MG63 (cell line): ENCODE measurements around the gene SLC25A23. TPM values are rescaled to one million over a fixed set of nuclear protein-coding genes. Genes with fewer than 3 reads are reported as not detected.
A peak's percentile ranks its signal among the peaks of the same experiment; 100 is the strongest.
"Not testable (repeated sequence)": the region's sequence is repeated elsewhere in the genome, so short reads cannot be mapped to it uniquely, and the experiment has no call there.

Experiments
- DNase-seq: peaks from one replicate; pipeline ENCODE4 v3.0.0-alpha.2; 2020
- H3K27me3 ChIP-seq: fragments of 250-450 bp; sonication (Bioruptor Pico); 2 replicates; pipeline ENCODE4 v1.5.1; 2020; ENCODE audit warnings: mild to moderate bottlenecking, moderate library complexity
- H3K36me3 ChIP-seq: fragments of 250-450 bp; sonication (Bioruptor Pico); 2 replicates; pipeline ENCODE4 v1.5.1; 2020; ENCODE audit warnings: mild to moderate bottlenecking, moderate library complexity
- H3K4me3 ChIP-seq: fragments of 250-450 bp; sonication (Bioruptor Pico); 2 replicates; pipeline ENCODE4 v1.5.1; 2020; ENCODE audit warnings: mild to moderate bottlenecking, moderate library complexity
- H3K9me3 ChIP-seq: fragments of 250-450 bp; sonication (Bioruptor Pico); 2 replicates; pipeline ENCODE4 v1.5.1; 2020; ENCODE audit warnings: mild to moderate bottlenecking, moderate library complexity
- total RNA-seq: library from RNA; depleted of rRNA; stranded (reverse); fragments of >200 nt; shearing (Covaris generic); gene quantifications from 2 replicates; pipeline ENCODE4 v1.2.3, GENCODE V29; 2014; ENCODE audit warnings: low replicate concordance

Gene SLC25A23
- total RNA-seq, 1 experiment from 2014 or later = 8.5 TPM

DNA sequence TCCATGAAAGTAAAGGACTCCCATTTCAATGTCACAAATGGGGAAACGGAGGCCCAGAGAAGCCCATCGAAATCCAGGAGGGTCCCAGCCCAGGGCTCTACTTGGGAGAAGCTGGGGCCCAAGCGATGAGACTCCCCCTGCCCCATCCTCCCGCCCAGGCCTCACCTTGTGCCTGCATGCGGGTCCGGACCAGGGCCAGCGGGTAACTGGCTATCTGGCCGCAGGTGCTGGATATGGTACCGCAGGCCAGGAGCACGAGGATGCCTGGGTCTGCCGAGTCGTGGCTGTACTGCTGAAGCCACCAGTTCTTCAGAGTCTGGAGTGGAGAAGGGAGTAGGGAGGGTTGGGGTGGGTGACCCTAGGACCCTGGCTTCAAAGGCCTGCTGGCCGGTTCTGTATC, 15.6 kb downstream of the SLC25A23 start:
- Histone ChIP-seq H3K27me3 (no peaks in the 10 kb centered on the region), H3K9me3 (no peaks in the 10 kb centered on the region), H3K36me3 (no peaks in the 10 kb centered on the region), H3K4me3 (no peak overlapping the region)
- DNase-seq = no peak

DNA sequence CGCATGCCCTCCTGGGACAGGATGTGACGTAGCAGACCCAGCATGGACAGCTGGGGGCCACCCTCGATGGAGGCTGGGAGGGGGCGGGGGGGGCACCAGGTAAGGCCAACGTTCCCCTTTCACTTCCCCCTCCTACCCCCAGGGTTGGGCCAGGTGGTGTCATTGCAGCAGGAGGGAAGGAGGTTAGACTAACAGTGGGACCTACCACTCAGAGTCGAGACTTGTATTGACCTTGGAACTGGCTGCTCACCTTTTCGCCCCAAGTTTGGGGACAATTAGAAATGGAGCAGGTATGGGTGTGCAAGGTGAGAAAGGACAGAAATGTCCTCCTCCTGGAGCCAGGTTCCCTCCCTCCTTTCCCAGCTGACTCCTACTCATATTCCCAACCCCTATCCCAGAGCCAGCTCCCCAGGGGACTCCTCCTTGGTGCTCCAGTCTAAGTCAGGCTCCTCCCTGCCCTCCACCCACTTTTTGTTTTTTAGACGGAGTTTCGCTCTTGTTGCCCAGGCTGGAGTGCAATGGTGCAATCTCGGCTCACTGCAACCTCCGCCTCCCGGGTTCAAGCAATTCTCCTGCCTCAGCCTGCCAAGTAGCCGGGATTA, 17.4 kb downstream of the SLC25A23 start:
- DNase-seq = no peak
- Histone ChIP-seq H3K27me3 (no peaks in the 10 kb centered on the region), H3K4me3 (no peak overlapping the region), H3K36me3 (no peaks in the 10 kb centered on the region), H3K9me3 (no peaks in the 10 kb centered on the region)

DNA sequence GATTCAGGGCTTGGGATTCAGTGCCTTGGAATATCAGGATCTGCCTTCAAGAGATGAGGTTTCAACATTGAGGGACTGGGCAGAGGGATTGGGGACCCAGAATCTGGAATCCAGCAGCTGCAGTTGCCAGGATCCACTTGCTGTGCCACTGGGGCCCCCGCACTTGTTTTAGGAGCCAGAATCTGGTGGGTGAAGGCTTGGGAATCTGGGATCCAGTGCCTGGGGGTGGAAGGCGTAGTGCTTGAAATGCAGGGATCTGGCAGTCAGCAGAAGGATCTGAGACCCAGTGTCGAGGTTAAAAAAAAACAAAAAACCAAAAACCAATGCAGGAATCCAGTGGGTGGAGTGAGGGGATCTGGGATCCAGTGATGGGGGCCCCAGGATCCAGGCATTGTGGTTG, 18.7 kb downstream of the SLC25A23 start:
- DNase-seq = no peak
- Histone ChIP-seq H3K4me3 (no peak overlapping the region), H3K36me3 (no peaks in the 10 kb centered on the region), H3K27me3 (no peaks in the 10 kb centered on the region), H3K9me3 (no peaks in the 10 kb centered on the region)

DNA sequence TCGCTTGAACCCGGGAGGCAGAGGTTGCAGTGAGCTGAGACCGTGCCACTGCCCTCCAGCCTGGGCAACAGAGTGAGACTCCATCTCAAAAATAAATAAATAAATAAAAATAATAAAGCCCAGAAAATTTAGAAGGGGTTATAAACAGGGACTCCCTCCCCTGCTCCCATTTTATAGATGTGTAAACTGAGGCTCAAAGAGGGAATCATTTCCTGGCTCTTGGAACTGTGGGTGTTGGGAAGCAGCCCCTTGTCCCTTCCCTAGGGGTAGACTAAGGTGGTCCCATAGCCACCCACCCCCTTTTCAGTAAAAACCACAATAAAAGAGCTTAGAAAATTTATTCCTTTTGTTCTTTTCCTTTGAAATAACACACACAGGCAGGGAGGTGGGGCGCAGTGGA, 19.8 kb downstream of the SLC25A23 start:
- DNase-seq = no peak
- Histone ChIP-seq H3K27me3 (no peaks in the 10 kb centered on the region), H3K36me3 (no peaks in the 10 kb centered on the region), H3K4me3 (no peak overlapping the region), H3K9me3 (no peaks in the 10 kb centered on the region)

DNA sequence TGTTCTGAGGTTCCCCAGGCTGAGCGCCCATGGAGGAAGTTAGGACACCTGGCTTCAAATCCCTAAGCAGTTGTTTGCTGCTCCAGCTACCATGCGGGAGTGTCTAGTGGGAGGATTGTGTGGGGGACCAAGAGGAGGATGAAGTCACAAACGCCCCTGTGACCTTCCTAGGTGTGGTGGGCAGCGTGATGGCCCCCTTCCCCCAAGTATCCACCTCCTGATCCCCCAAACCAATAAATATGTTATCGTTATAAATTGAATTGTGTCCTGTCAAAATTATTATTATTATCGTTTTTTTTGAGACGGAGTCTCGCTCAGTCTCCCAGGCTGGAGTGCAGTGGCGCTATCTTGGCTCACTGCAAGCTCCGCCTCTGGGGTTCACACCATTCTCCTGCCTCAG, 25.9 kb downstream of the SLC25A23 start, which contains the start of gene SLC25A41:
SLC25A41 (minus strand) TSS at position 101 of the 400 bp plus-strand sequence; CDS start at position 31, 70 bp downstream.
- no peaks in the 10 kb centered on the region for H3K27me3 ChIP-seq
- H3K4me3 ChIP-seq = no peak within 1 kb of the TSS
- no peak for DNase-seq
- H3K9me3 ChIP-seq = no peaks in the 10 kb centered on the region
- no peaks in the 10 kb centered on the region for H3K36me3 ChIP-seq

DNA sequence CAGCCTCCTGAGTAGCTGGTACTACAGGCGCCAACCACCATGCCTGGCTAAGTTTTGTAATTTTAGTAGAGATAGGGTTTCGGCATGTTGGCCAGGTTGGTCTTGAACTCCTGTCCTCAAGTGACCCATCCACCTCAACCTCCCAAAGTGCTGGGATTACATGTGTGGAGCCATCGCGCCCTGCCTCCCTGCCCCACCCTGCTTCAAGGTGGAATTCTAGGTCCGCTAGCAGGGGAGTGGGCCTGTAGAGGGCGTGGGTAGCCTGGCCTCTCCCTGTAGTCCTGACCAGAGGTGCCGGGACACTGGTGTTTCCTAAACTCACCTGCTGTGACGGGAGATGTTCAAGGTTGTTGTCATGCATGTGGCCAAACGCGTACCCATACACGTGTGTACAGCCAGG, 26.4 kb downstream of the SLC25A23 start:
- DNase-seq = no peak
- no peaks in the 10 kb centered on the region for H3K9me3 ChIP-seq
- no peaks in the 10 kb centered on the region for H3K36me3 ChIP-seq
- H3K4me3 ChIP-seq = no peak overlapping the region
- H3K27me3 ChIP-seq = no peaks in the 10 kb centered on the region

DNA sequence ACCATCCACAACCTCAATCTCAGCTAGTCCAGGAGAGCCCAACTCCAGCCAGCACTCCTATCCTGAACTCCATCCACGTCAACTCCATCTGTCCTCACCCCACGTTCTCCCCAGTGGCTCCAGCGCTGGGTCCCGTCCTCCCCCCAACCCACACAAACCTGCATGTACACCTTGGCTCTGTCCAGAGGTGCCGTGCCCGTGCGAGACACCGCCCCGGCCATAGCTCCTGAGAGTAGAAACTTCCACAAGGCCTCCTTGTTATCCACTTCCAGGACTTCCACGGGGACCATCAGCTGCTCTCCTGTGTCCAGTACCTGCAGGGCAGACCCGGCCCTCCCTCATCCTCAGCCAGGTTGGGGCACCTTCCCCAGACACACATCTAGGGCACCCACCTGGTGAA, 27.7 kb downstream of the SLC25A23 start:
- DNase-seq = no peak
- Histone ChIP-seq H3K4me3 (no peak overlapping the region), H3K9me3 (no peaks in the 10 kb centered on the region), H3K36me3 (no peaks in the 10 kb centered on the region), H3K27me3 (no peaks in the 10 kb centered on the region)

DNA sequence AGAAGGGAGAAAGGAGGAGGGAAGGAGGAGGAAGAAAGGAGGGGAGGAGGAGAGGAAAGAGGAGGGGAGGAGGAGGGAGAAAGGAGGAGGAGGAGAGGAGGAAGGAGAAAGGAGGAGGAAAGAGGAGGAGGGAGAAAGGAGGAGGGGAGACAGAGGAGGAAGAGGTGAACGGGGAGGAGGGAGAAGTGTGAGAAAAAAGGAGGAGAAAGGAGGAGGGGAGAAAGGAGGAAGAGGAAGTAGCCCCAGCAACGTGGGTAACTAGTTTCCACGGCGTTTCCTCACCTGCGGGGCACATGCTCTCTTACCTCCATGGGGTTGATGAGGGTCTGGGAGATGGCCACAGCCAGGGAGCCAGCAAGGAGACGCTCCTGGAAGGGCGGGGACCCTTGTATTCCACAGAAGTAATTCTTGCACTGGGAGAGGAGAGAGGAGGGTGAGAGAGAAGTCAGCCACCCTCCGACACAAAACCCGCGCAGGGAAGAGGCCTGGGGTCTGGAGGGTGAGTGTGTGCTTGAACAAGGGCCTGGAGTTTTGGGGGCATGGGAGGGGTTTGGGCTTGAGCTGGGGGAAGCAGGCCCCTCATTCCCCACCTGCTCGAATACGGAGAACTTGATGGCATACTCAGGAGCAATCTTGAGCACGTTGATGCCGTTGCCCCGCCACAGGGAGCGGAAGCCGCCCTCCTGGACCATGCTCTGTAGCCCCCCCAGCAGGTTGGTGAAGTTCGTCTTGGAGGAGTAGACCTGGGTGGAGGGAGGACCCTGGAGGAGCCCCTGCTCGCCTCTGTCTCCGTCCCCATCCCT, 30.0 kb downstream of the SLC25A23 start:
- no peaks in the 10 kb centered on the region for H3K27me3 ChIP-seq
- no peak for DNase-seq
- H3K9me3 ChIP-seq = 0 out of 2 replicates have a peak, but pooled peaks cover 3% of the 10 kb centered on the region
- H3K4me3 ChIP-seq = no peak overlapping the region
- no peaks in the 10 kb centered on the region for H3K36me3 ChIP-seq

DNA sequence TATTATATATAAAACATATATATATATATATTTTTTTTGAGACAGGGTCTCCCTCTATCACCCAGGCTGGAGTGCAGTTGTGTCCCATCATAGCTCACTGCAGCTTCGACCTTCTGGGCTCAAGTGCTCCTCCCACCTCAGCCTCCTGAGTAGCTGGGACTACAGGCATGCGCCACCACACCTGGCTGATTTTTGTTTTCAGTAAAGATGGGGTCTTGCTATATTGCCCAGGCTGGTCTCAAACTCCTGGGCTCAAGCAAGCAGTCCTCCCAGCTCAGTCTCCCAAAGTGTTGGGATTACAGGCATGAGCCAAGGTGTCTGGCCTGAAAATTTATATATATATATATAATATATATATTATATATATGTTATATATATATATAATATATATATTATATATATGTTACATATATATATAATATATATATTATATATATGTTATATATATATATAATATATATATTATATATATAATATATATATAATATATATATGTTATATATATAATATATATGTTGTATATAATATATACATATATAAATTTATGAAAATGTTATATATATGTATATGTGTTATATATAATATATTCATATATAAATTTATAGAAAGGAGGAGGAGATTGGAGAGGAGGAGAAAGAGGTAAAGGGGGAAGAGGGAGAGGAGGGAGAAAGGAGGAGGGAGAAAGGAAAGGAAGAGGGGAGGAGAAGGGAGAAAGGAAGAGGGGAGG, 30.7 kb downstream of the SLC25A23 start:
- H3K27me3 ChIP-seq, H3K36me3 ChIP-seq, H3K9me3 ChIP-seq, H3K4me3 ChIP-seq, DNase-seq: not testable (repeated sequence)

DNA sequence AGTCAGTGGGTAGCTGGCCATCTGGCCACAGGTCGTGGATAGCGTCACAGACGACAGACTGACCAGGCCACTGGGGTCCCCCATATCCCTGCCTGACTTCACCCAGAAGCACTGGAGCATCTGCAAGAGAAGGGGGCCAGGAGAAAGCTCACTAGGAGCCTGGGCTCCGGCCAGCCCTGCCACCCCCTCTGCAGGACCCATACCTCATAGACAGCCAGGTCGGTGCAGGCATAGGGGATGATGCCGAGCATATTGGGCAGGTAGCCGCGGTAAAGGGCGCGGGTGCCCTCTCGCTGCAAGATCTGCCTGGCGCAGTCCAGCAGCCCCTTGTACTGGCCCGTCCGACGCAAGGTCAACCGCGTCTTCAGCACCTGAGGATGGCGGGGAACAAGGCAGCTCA, 32.5 kb downstream of the SLC25A23 start:
- no peaks in the 10 kb centered on the region for H3K27me3 ChIP-seq
- peaks cover 4% of the 10 kb centered on the region for H3K36me3 ChIP-seq
- DNase-seq = no peak
- 0 out of 2 replicates have a peak, but pooled peaks cover 3% of the 10 kb centered on the region for H3K9me3 ChIP-seq
- H3K4me3 ChIP-seq = no peak overlapping the region

DNA sequence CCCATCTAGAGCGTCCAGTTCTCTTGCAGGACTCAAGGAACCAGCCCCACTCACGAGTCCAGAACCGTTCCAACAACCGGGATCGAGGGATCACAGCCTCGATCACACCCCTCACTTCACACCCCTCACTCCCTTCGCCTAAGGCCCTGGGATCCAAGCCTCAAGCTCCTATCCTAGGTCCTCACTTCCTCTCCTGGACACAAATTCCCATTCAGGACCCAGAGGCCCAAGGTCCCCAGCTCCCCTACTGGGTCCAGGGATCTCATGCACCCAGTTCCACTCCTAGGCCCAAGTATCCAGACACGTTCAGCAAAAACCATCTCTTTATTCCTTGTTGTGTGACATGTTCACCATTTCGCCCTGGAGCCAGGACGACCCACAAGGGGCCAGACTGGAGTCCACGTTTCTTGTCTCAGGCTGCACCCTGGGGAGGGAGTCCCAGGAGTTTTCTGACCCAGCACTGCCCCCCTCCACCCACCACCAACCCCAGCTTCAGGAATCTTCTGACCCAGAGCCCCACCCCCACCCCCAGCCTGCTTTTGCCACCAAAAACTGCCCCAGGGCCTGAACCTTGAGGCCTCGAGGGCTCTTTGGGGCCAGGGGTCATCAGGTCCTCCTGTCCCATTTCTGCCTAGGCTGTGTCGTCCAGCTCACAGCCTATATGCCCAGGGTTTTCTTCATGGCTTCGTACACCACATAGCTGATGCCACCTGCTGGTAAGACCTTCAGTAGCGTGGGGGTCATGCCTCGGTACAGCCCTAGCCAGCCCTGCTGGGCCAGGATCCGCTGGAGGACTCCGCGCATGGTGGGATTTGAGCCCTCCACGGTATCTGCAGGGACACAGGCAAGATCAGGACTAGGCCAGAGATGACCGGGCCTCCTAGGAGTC, 33.6 kb downstream of the SLC25A23 start:
- Histone ChIP-seq H3K27me3 (no peaks in the 10 kb centered on the region), H3K9me3 (0 out of 2 replicates have a peak, but pooled peaks cover 3% of the 10 kb centered on the region), H3K4me3 (0 out of 2 replicates have a peak overlapping the region, but pooled peaks have one; percentile 4), H3K36me3 (peaks cover 10% of the 10 kb centered on the region)
- no peak for DNase-seq

DNA sequence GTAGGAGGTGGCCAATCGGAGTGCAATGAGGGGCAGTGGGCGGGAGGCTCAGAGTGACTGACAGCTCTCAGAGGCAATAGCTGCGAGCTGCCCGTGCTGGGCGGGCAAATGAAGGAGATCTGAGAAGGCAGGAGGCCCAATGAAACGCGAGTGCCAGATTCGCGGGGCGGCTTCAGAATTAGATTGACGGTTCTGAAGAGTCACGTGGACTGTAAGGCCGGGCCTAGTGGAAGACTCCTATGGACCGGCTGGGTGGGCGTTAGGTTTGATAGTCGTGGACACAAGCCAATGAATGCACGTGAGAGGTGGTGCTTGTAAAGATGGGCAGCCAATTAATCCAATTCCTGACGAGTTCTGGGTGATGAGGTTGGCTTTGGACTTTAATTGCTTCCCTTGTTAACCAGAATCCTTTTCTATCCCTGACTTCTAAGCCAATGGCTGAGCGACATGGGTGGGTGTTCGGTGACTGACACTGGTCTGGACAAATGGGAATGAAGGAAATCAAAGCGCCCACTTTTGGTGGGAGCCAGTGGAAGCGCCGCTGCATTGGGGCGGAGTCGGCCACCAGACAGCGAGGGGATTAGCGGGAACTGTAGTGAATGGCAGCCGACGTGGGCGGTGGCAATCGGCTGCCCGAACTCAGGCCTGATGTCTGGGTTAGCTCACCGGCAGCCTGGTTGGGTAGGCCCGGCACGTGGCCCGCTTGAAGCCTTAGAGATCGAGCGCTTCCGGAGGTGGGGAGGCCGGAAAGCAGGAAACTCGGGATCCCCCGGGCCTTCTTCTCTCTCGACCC, 34.5 kb downstream of the SLC25A23 start:
- Histone ChIP-seq H3K4me3 (peak overlapping the region; percentile 30; the same call in 1 of the 2 replicates), H3K27me3 (no peaks in the 10 kb centered on the region)
- DNase-seq = peak; percentile 98

DNA sequence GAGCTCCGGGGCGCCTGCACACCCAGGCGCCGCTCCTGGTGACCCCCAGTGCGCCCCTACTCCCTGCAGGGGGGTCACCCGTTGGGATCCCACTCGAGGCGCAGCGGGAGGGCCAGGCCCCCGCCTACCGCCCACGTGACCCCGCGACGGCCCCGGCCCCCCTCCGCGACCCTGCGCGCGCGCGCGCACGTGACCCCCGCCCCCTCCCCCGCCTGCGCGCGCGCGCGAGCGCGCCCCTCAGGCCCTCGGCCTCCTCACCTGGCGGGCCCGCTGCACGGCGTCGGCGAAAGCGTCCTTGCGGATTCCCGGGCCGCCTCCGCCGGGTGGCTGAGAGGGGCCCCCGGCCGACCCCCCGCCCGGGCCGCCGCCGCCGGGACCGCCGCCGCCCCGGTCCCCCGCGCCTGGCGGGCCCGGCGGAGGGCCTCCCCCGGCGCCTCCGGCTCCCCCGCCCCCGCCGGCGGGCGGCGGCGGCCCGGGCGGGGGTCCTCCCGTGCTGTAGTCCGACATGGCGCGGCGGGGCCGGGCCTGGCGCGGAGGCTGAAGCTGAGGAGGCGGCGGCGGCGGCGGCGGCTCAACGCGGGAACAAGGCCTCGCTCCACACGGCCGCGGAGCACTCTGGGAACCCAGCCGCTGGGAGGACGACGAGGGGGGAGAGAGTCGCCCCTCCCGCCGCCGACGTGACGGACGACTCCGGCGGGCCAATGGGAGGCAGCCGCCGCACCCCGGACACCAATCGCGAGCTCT, 35.2 kb downstream of the SLC25A23 start, which contains the start of gene KHSRP:
KHSRP (minus strand) TSS at position 617 of the 744 bp plus-strand sequence; CDS start at position 507, 110 bp downstream.
- no peaks in the 10 kb centered on the region for H3K27me3 ChIP-seq
- H3K4me3 ChIP-seq = peak within 1 kb of the TSS; percentile 68
- 0 out of 2 replicates have a peak, but pooled peaks cover 3% of the 10 kb centered on the region for H3K9me3 ChIP-seq
- peak; percentile 13 for DNase-seq
- peaks cover 21% of the 10 kb centered on the region for H3K36me3 ChIP-seq

More for the DNA sequence above, 34.5 kb downstream of the SLC25A23 start:
- Histone ChIP-seq H3K36me3 (peaks cover 15% of the 10 kb centered on the region), H3K9me3 (0 out of 2 replicates have a peak, but pooled peaks cover 3% of the 10 kb centered on the region)

DNA sequence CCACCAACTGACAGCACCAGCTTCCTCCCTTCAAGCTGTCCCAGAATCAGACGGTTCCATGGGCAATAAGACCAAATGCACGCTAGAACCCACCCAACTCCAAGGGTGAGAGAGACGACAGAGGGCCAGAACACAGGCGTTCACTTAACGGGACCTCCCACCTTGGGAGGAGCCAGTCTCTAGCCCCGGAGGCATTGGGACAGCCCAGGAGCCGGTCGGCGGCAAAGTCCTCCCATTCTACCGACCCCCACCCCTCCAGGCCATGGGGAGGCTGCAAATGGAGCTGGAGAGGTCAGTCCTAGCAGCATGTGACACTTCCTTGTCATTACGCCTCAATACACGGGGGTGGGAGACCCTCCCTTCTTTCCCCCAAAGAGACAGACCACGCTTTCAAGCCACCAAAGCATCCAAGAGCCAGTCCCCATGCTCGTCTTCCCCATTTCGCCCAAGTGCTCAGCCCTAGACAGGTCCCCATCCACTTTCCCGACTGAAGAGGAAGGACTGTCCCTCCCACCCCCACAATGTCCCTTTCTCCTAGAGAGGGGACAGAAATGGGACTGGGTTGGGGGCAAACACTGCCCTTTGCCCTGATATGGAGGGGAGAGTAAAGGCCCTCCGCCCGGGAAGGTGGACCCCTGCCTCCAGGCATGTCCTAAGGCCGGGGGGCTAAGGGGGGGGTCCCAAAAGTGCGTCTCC, 35.9 kb downstream of the SLC25A23 start:
- Histone ChIP-seq H3K9me3 (0 out of 2 replicates have a peak, but pooled peaks cover 3% of the 10 kb centered on the region), H3K36me3 (peaks cover 21% of the 10 kb centered on the region), H3K4me3 (peak overlapping the region; percentile 68), H3K27me3 (no peaks in the 10 kb centered on the region)
- DNase-seq = peak; percentile 37
